Prostate gland (tissue), 2 donors: ENCODE measurements around the gene GINS2.

ENCODE experiments used
- CTCF ChIP-seq, 4 experiments: fragments of 200-600 bp in 2 of 4; fragments of 450-650 bp in 2 of 4; sonication (generic) in 2 of 4; IDR thresholded peaks; 1 replicate in 3 of 4; 2 replicates in 1 of 4; pipeline ENCODE4 v1.5.1; 2016 to 2019; ENCODE audit warnings: antibody characterized with exemption in 4 of 4, mild to moderate bottlenecking in 2 of 4, moderate library complexity in 2 of 4
- POLR2AphosphoS5 ChIP-seq: sonication (generic); formaldehyde crosslinking; IDR thresholded peaks from one replicate; pipeline ENCODE4 v1.6.1; 2017; ENCODE audit warnings: antibody characterized with exemption

GRCh38 chr16:85718682-85719081 lies 29.9 kb upstream of the GINS2 start:
- peak in 2 of 4 experiments; percentile 11 to 18 for TF ChIP-seq CTCF (IDR thresholded peaks at IDR 0.05)
- no peak for TF ChIP-seq POLR2AphosphoS5
